Transverse colon (tissue), 4 donors: ENCODE results near the gene ABCC12.

Source experiments
- CTCF ChIP-seq, 5 experiments: fragments of 200-600 bp in 3 of 5; fragments of 450-650 bp in 2 of 5; sonication (generic) in 3 of 5; IDR thresholded peaks; 1 replicate in 2 of 5; 2 replicates in 3 of 5; pipeline ENCODE4 v1.5.1; 2016 to 2017; ENCODE audit warnings: antibody characterized with exemption in 5 of 5, inconsistent platforms in 3 of 5, mild to moderate bottlenecking in 2 of 5, moderate library complexity in 1 of 5
- EP300 ChIP-seq: sonication (generic); formaldehyde crosslinking; IDR thresholded peaks from one replicate; pipeline ENCODE4 v1.6.1; 2017; ENCODE audit warnings: antibody characterized with exemption, low read depth
- POLR2A ChIP-seq: fragments of 450-650 bp; IDR thresholded peaks from one replicate; pipeline ENCODE4 v1.6.1; 2016; ENCODE audit warnings: antibody characterized with exemption, mild to moderate bottlenecking, moderate library complexity
- POLR2AphosphoS5 ChIP-seq, 3 donors: sonication (generic); formaldehyde crosslinking; IDR thresholded peaks; one replicate each; pipeline ENCODE4 v1.6.1; 2016; ENCODE audit warnings: antibody characterized with exemption in 3 of 3

GRCh38 chr16:48172682-48173081 lies 16.9 kb upstream of the ABCC12 start:
- TF ChIP-seq POLR2AphosphoS5 (IDR thresholded peaks at IDR 0.05) (no peak), CTCF (IDR thresholded peaks at IDR 0.05) (no peak), POLR2A (no peak), EP300 (no peak)
